GM12801 (cell line): Measurements from ENCODE around the gene NAV2.

Source experiments
- CTCF ChIP-seq: IDR thresholded peaks from one replicate; pipeline ENCODE4 v1.5.1; 2011; ENCODE audit warnings: control low read depth; ENCODE audit not compliant: insufficient read length; ENCODE audit errors: extremely low read depth

Gene NAV2

GRCh38 chr11:19786644-19787043 is 74.0 kb downstream of the NAV2 start:
- no peak for TF ChIP-seq CTCF

- no peak for TF ChIP-seq CTCF
These were observed 75.8 kb downstream of the NAV2 start for GRCh38 chr11:19788435-19788834.

- no peak for TF ChIP-seq CTCF
These were observed 76.6 kb downstream of the NAV2 start for GRCh38 chr11:19789245-19789644.

GRCh38 chr11:19789835-19790710 is 77.4 kb downstream of the NAV2 start:
- TF ChIP-seq CTCF = no peak

- TF ChIP-seq CTCF = no peak
These were observed 78.4 kb downstream of the NAV2 start for GRCh38 chr11:19790831-19791552.

- TF ChIP-seq CTCF = no peak
These were observed 79.9 kb downstream of the NAV2 start for GRCh38 chr11:19792510-19792909.

- no peak for TF ChIP-seq CTCF
These were observed 80.7 kb downstream of the NAV2 start for GRCh38 chr11:19793326-19793725.
